Raji (cell line): Measurements from ENCODE around the gene CDHR3.

Experiments
- POLR2A ChIP-seq: IDR thresholded peaks from 2 replicates; pipeline ENCODE4 v1.6.1; 2011; ENCODE audit warnings: low read depth, low read length, control low read depth; ENCODE audit not compliant: insufficient read depth

The CDHR3 gene

DNA sequence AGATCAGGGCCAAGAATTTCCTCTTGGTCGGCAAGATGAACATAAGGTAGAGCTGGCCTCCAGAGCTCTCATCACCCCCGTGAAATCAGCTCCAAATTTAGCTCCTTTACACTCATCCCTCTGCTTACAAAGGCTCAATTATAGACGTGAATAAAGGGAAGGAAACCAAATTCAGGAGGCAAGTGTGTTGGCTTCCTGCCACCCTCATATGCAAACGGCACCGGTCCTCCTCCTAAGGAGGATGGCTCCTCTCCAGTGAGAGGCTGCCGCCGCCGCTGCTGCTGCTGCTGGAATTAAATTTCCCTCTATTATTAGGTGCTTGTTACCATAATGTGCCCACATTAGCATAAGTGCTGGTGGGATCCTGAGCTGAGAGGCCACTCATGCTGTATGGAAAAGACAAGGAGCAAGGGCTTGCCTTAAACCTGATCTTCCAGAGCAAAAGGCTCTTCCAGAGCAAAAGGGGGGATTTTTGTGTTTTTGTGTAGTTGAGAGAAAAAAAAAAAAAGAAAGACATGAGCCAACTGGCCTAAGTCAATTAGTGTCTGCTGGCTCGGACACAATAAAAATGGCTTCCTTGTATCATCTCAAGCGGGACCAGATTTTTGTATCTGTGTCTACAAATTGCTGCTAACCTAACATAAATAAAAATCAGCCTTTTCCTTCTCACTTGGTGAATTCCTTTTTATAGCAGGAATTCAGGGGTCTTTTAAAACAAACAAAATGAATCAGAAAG lies 68.4 kb downstream of the CDHR3 start:
- TF ChIP-seq POLR2A, result no peak

DNA sequence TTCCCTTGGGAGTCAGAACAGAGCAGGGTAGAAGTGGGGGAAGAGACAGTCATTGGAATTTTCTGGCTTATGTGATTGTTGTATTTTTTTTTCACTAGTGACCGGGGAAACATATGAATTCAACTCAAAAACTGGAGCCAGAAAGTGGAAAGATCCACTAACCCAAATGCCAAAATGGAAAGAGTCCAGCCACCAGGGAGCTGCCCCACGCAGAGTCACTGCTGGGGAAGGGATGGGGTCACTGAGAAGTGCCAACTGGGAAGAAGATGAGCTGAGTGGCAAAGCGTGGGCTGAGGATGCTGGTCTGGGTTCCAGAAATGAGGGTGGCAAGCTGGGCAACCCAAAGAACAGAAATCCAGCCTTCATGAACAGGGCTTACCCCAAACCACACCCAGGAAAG lies 69.2 kb downstream of the CDHR3 start:
- TF ChIP-seq POLR2A, result no peak

DNA sequence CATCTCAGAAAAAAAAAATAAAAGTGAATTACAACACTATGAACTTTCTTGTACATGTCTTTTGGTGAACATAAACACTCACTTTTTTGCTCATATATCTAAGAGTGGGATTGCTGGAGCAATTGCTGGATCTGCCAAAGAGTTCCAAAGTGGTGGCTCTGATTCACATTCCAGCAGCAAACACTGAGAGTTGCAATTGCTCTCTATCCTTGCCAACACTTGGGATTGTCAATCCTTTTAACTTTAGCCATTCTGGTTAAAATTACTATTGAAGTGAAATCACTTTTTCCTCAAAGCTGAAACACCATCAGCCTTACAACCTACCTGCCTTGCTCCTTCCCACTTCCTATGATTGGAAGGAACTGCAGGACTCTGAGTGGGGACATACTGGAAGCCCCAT lies 70.7 kb downstream of the CDHR3 start:
- no peak for TF ChIP-seq POLR2A

DNA sequence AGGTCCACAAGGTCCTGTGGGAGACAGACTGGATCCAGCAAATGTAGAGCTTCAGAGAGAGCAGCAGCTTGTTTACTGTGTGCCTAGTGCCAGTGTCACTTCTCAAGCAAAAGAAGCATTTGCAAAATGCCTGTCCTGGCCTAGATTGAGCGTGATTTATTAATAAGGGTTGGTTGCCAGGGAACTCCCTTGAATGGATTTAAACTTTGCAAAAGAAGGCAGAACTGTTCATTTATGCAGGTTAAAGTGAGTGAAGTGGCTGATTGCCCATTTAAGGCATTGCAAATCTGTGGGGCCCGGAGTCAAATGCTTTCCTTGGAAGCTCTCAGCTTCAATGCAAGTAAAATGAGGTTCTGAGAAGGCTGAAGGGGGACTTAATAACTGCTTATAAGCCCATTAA lies 71.3 kb downstream of the CDHR3 start:
- TF ChIP-seq POLR2A, result no peak

DNA sequence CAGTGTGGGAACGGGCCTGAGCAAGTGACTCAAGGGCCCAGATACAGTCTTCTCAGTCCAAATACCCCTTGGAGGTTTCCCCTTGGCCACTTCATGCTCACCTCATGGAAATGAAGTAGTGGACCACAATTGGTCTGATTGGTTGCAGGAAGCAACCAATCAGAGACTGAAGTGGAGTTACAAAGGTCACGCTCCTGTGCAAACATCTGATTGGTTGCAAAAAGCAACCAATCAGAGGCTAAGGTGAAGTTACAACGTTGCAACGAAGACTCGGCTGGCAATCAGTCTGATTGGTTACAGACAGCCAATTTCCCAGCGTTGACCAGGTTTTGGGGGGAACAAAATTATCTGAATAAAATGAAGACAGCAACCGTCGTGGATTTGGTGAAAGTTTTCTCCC lies 72.5 kb downstream of the CDHR3 start:
- no peak for TF ChIP-seq POLR2A

DNA sequence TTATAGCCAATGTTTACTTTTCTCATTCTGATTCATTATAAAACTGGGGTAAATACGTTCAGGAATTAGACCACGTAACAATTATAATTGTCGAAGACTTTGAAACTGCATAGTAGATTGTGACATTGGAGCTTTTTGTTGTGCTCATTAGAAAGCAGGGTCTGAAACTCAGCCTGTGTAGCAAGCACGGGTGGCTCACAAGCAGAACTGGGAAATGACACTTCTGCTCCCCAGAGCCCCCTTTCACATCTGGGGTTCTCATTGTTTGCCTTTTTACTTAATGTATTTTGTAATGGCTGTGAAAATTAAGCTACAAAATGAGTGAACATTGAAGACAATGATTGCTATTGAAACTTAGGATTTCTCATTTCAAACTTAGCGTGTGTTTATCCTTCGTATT lies 72.9 kb downstream of the CDHR3 start:
- TF ChIP-seq POLR2A, result no peak

DNA sequence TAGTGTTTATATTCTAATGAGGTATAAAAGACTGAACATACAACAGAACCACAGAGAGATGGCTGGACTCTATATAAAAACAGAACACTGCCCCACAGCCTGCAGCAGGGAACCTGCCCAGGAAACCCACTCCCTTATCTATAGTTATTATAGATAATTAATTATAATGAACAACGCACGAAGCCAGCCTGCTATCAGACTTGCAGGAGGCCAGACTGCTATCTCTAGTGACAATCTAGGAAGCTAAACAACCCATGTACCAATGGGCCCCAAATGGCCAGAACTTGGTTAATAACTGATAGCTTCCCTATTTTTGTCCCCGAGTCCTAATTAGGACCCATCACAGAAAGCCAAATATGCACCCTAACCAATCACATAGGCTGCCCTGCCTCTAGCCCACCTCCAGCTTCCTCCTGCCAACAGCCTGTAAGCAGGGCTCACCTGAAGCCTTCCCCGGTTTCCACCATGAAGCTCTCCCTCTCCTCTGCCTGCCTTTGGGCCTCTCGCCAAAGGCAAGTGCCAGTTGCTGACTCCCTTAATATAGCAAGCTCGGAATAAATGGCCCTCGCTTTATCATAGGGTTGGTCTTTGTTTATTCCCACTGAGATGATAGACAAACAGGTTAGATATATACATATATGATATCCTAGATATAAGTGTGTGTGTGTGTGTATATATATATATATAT lies 74.6 kb downstream of the CDHR3 start:
- no peak for TF ChIP-seq POLR2A

DNA sequence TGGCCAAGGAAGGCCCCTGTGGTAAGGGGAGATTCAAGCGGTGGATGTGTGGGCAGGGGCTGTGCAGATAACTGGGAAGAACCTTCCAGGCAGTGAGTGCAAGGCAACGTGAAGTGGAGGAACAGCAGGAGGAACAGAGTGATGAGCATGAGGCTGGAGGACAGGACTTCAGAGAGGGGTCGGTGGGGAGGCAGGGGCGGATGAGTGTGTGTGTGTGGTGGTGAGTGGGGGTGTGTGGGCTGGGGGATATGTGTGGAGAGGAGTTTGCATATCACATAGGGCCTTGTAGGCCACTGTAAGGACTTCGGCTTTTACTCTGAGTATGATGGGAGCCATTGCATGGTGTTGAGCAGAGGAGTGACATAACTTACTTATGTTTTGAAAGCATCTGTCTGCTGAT lies 75.2 kb downstream of the CDHR3 start:
- TF ChIP-seq POLR2A, result no peak

DNA sequence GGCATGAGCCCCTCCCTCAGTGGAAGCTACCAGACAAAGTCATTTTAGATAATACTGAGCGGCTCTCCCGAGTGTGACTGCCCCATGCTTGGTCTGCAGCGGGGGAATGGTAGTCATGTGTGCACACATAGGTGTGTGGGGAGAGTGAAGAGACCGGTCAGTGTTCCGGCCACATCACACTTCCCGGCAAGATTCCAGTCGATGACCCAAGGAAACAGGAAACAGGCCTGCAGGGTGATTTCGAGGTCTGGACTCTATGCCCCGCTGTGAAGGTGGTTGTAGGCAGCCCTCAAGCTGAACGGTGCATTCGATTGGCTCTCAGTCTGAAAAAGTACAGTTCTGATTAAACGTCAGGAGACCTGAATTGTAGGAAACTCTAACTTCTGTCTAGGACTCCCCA lies 75.9 kb downstream of the CDHR3 start:
- no peak for TF ChIP-seq POLR2A

DNA sequence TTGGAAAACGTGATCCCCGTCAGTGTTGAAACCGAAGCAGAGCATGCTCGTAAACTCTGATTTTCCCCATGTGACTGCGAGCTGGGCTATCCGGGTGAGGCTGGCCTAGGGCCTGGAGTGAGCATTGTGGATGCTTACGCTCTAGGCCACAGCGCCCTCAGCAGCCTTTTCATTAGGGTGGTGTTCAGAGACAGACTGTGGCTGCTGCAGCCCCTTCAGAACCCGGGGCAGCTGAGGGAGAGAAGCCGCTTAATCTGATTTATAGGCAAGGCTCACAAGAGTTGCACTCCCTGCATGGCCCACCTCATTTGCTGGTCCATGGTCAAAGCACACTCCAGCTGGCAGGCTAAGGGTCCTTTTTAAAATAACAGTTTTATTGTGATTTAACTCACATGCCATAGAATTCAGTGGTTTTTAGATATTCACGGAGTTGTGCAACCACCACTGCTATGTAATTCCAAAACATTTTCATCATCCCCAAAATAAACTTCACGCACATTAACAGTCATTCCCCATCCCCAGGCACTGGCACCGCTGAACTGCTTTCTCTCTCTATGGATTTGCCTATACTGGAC lies 76.5 kb downstream of the CDHR3 start:
- TF ChIP-seq POLR2A, result no peak

DNA sequence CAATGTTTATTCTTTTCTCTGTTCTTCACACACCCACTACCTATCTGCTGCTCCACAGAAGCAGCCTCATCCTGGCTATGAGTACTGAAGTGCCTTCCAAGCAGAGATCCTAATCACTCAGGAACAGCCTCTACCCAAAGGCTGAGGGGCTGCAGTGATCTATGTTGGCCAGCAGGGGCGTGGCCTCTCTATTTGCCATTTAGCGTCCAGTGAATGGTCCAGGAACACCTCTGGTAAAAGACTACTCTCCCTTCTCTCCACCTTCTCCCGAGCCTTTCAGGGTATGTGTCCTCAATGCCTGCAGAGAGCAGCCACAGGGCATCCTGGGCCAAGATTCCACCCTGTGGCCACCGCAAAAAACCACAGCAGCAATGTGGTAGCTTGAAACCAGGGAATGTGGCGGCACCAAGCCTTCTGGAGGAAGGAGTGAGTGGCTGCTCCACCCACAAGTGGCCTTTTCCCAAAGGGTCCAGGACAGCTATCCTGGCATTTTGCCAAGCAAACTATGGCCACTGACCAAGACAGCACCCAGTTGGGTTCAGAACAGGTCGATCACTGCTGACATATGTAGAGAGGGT lies 78.2 kb downstream of the CDHR3 start:
- TF ChIP-seq POLR2A, result no peak

DNA sequence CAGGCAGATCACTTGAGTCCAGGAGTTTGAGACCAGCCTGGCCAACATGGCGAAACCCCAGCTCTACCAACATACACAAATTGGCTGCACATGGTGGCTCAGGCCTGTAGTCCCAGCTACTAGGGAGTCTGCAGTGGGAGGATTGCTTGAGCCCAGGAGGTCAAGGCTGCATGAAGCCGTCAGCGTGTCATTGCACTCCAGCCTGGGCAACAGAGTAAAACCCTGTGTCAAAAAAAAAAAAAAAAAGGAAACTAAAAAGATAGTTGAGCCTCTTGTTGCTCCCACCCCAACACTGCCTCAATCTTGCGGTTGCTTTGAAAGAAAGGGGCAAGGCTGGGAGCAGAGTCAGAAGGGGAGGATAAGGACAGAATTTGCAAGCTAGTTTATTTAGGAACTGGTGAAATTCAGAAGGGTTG lies 79.1 kb downstream of the CDHR3 start:
- no peak for TF ChIP-seq POLR2A

DNA sequence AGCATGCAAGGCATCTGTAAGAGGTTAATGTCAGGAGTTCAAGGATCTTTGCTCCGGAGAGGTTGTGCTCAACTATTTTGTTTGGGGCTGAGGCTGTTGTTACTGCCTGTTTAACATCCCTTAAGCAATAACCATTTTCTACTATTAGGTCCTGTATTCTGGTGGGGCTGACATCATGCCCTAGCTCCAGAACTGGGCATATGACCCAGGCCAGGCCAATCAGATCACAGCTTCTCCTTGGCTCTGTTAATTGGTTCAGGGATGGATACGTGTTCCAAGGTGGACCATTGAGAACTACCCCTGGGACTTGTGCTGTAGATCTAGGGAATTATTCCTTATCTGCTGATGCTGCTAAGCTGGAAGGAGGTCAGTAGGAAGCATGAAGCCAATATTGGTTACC lies 82.1 kb downstream of the CDHR3 start:
- TF ChIP-seq POLR2A, result no peak

DNA sequence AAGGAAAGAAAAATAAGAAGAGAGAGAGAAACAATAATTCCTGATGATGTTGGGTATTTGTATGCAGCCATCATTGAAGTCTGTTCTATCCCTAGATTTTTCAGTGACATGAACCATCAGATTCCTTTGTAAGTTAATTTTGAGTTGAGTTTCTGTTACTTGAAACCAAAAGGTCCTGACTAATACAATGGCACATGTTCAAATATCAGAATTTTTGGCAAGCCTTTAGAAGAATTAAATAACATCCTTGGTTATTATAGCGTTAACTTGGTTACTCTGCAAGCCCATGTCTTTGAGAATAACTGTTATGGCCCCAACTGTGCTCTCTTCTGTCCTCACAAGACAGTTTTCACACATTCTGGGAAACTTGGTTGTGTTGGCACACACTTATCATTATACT lies 82.5 kb downstream of the CDHR3 start:
- no peak for TF ChIP-seq POLR2A

DNA sequence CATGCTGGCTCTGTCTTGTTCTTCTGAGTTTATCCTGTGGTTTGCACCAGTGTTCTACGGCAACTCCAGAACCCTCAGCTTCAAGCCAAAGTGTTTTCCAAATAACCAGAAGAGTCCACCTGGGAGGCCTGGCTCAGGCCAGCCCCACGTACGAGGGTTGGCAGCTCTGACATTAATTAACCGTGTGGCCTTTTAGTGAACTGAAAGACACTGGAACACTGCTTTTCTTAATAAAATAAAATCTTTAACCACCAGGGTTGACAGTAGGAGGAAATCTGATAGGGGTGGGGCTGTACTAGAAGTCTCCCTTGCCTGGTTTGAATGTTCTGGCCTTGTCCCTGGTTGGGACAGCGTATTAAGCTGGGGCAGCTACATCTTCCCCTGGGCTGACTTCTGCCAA lies 84.1 kb downstream of the CDHR3 start:
- TF ChIP-seq POLR2A, result no peak
